MCF 10A (cell line): Measurements from ENCODE around the gene TMEM9. TPM values are rescaled to one million over a fixed set of nuclear protein-coding genes. Genes with fewer than 3 reads are reported as not detected.

ENCODE experiments used
- BruUV-seq: library from RNA; stranded (reverse); fragments of 400-500 nt; replicated peaks from 2 replicates; lab custom pipeline; 2021; lab: Mats Ljungman, UMichigan
- CTCF ChIA-PET: fragments of 300-600 bp; sonication (Branson Sonifier 250); formaldehyde crosslinking; extraction: SDS; loops from one replicate; lab custom pipeline; 2021; ENCODE audit warnings: antibody characterized with exemption, inconsistent platforms; lab: Yijun Ruan, JAX
- POLR2A ChIA-PET: fragments of 300-600, 350-650 bp; sonication (Branson Sonifier 250); formaldehyde crosslinking; extraction: SDS; loops from one replicate; lab custom pipeline; 2020; ENCODE audit warnings: antibody characterized with exemption, inconsistent platforms; lab: Yijun Ruan, JAX
- DNase-seq: peaks from one replicate; pipeline ENCODE4 v3.0.0-alpha.2; 2018; ENCODE audit not compliant: unreplicated experiment
- H3K27ac Mint-ChIP-seq: one replicate; pipeline ENCODE4 v1.8.0; 2022; ENCODE audit warnings: mild to moderate bottlenecking, low read depth, mixed read lengths; ENCODE audit not compliant: unreplicated experiment
- H3K27me3 Mint-ChIP-seq: one replicate; pipeline ENCODE4 v1.8.0; 2022; ENCODE audit warnings: mixed read lengths; ENCODE audit not compliant: insufficient read depth, unreplicated experiment
- H3K36me3 Mint-ChIP-seq: one replicate; pipeline ENCODE4 v1.8.0; 2022; ENCODE audit warnings: mild to moderate bottlenecking, moderate library complexity, mixed read lengths; ENCODE audit not compliant: insufficient read depth, unreplicated experiment
- H3K4me1 Mint-ChIP-seq: one replicate; pipeline ENCODE4 v1.8.0; 2022; ENCODE audit warnings: mixed read lengths; ENCODE audit not compliant: insufficient read depth, unreplicated experiment
- H3K4me3 Mint-ChIP-seq: one replicate; pipeline ENCODE4 v1.8.0; 2022; ENCODE audit warnings: mild to moderate bottlenecking, moderate library complexity, mixed read lengths; ENCODE audit not compliant: unreplicated experiment
- H3K9me3 Mint-ChIP-seq: one replicate; pipeline ENCODE4 v1.8.0; 2022; ENCODE audit warnings: mixed read lengths; ENCODE audit not compliant: unreplicated experiment
- CTCF ChIP-seq: fragments of 200-600 bp; IDR thresholded peaks from one replicate; pipeline ENCODE4 v1.8.0; 2022; ENCODE audit warnings: antibody characterized with exemption, mild to moderate bottlenecking; ENCODE audit not compliant: unreplicated experiment
- intact Hi-C: fragments of 100-400 bp; cut with micrococcal nuclease; formaldehyde crosslinking; loops from 2 replicates; pipeline ENCODE4 v1.14.1; 2022
- total RNA-seq: library from RNA; stranded (reverse); gene quantifications from 2 replicates; pipeline ENCODE4 v1.2.3, GENCODE V29; 2022

TMEM9 gene
- total RNA-seq, 1 experiment from 2014 or later, result 67.2 TPM

GRCh38 chr1:201140941-201141260 is 13.4 kb downstream of the TMEM9 start:
- CTCF ChIA-PET, result interaction anchor here (0.6 to 2.2 kb wide), 8 partner anchors 8 to 624 kb away, joined by 3 to 11 read pairs (median 6); no protein-coding TSS in a partner anchor
- POLR2A ChIA-PET, result interaction anchor here (1.8 kb wide), 1 partner anchor 12 kb away, joined by 6 read pairs; no protein-coding TSS in a partner anchor
- intact Hi-C loops, result no loop called here
- no peak for TF ChIP-seq CTCF
- Mint-ChIP-seq H3K4me3 (no peak overlapping the region), H3K36me3 (peaks cover 31% of the 10 kb centered on the region), H3K9me3 (no peaks in the 10 kb centered on the region), H3K27me3 (no peaks in the 10 kb centered on the region), H3K27ac (no peak overlapping the region), H3K4me1 (peaks cover 11% of the 10 kb centered on the region)
- no TSS peak for BruUV-seq
- no peak for DNase-seq

GRCh38 chr1:201140235-201140940 is 13.9 kb downstream of the TMEM9 start:
- no TSS peak for BruUV-seq
- Mint-ChIP-seq H3K36me3 (peaks cover 31% of the 10 kb centered on the region), H3K9me3 (no peaks in the 10 kb centered on the region), H3K27ac (no peak overlapping the region), H3K4me3 (no peak overlapping the region), H3K27me3 (no peaks in the 10 kb centered on the region), H3K4me1 (peaks cover 11% of the 10 kb centered on the region)
- TF ChIP-seq CTCF, result no peak
- DNase-seq, result no peak
- ChIA-PET CTCF (interaction anchor here (0.6 to 1.6 kb wide), 8 partner anchors 9 to 624 kb away, joined by 3 to 11 read pairs (median 4); no protein-coding TSS in a partner anchor), POLR2A (interaction anchor here (0.5 to 1.8 kb wide), 2 partner anchors 13 to 20 kb away, joined by 3 to 6 read pairs; no protein-coding TSS in a partner anchor)
- intact Hi-C loops, result no loop called here

- CTCF ChIA-PET, result interaction anchor here (0.7 to 6.9 kb wide), 9 partner anchors 9 to 268 kb away, joined by 3 to 47 read pairs (median 7); no protein-coding TSS in a partner anchor
- Mint-ChIP-seq H3K27me3 (no peaks in the 10 kb centered on the region), H3K9me3 (no peaks in the 10 kb centered on the region), H3K4me3 (no peak overlapping the region), H3K4me1 (peaks cover 11% of the 10 kb centered on the region), H3K27ac (no peak overlapping the region), H3K36me3 (peaks cover 33% of the 10 kb centered on the region)
- BruUV-seq, result no TSS peak
- no peak for DNase-seq
- intact Hi-C loops, result no loop called here
- TF ChIP-seq CTCF, result no peak
- POLR2A ChIA-PET, result interaction anchor here (0.5 to 1.8 kb wide), 2 partner anchors 14 to 21 kb away, joined by 3 to 6 read pairs; no protein-coding TSS in a partner anchor
Measured at GRCh38 chr1:201139756-201140155, 14.5 kb downstream of the TMEM9 start.

GRCh38 chr1:201139306-201139705 is 15.0 kb downstream of the TMEM9 start:
- H3K4me3 Mint-ChIP-seq, result no peak overlapping the region
- peaks cover 34% of the 10 kb centered on the region for H3K36me3 Mint-ChIP-seq
- no peaks in the 10 kb centered on the region for H3K27me3 Mint-ChIP-seq
- H3K9me3 Mint-ChIP-seq, result no peaks in the 10 kb centered on the region
- H3K27ac Mint-ChIP-seq, result no peak overlapping the region
- no TSS peak for BruUV-seq
- H3K4me1 Mint-ChIP-seq, result peaks cover 11% of the 10 kb centered on the region
- intact Hi-C loops, result no loop called here
- ChIA-PET POLR2A (interaction anchor here (3.2 kb wide), 1 partner anchor 11 kb away, joined by 14 read pairs; no protein-coding TSS in a partner anchor), CTCF (interaction anchor here (0.6 to 6.9 kb wide), 5 partner anchors 9 to 54 kb away, joined by 3 to 47 read pairs (median 3); no protein-coding TSS in a partner anchor)
- no peak for DNase-seq
- TF ChIP-seq CTCF, result no peak
